CD4-positive, alpha-beta T cell treated with Interferon gamma for 1 hour (primary cell): ENCODE results near the gene CLSTN2.
"Not testable (repeated sequence)": the region's sequence is repeated elsewhere in the genome, so short reads cannot be mapped to it uniquely, and the experiment has no call there.

Experiments
- DNase-seq: peaks from one replicate; pipeline ENCODE4 v3.0.0-alpha.2; 2020

CLSTN2 gene

GRCh38 chr3:140394488-140395133 lies 459.6 kb downstream of the CLSTN2 start:
- DNase-seq: no peak

- no peak for DNase-seq
Observed at GRCh38 chr3:140395134-140396075, 460.4 kb downstream of the CLSTN2 start.

GRCh38 chr3:140396110-140396509 lies 461.1 kb downstream of the CLSTN2 start:
- no peak for DNase-seq

GRCh38 chr3:140397847-140398246 lies 462.9 kb downstream of the CLSTN2 start:
- DNase-seq: no peak

- no peak for DNase-seq
Observed at GRCh38 chr3:140398387-140398786, 463.4 kb downstream of the CLSTN2 start.

GRCh38 chr3:140399871-140400270 lies 464.9 kb downstream of the CLSTN2 start:
- DNase-seq: no peak

GRCh38 chr3:140403079-140403478 lies 468.1 kb downstream of the CLSTN2 start:
- DNase-seq: no peak

- no peak for DNase-seq
Observed at GRCh38 chr3:140403608-140404007, 468.6 kb downstream of the CLSTN2 start.

- DNase-seq: no peak
Observed at GRCh38 chr3:140406655-140407054, 471.7 kb downstream of the CLSTN2 start.

- no peak for DNase-seq
Observed at GRCh38 chr3:140408252-140408651, 473.3 kb downstream of the CLSTN2 start.

GRCh38 chr3:140416666-140417065 lies 481.7 kb downstream of the CLSTN2 start:
- DNase-seq: no peak

GRCh38 chr3:140420621-140421357 lies 485.8 kb downstream of the CLSTN2 start:
- DNase-seq: no peak

- DNase-seq: no peak
Observed at GRCh38 chr3:140421884-140422283, 486.9 kb downstream of the CLSTN2 start.

GRCh38 chr3:140423146-140423545 lies 488.2 kb downstream of the CLSTN2 start:
- no peak for DNase-seq

- not testable (repeated sequence) for DNase-seq
Observed at GRCh38 chr3:140423574-140423973, 488.6 kb downstream of the CLSTN2 start.

- DNase-seq: no peak
Observed at GRCh38 chr3:140424211-140424610, 489.2 kb downstream of the CLSTN2 start.

GRCh38 chr3:140424726-140425125 lies 489.7 kb downstream of the CLSTN2 start:
- DNase-seq: no peak

GRCh38 chr3:140427786-140428185 lies 492.8 kb downstream of the CLSTN2 start:
- no peak for DNase-seq

GRCh38 chr3:140428380-140428779 lies 493.4 kb downstream of the CLSTN2 start:
- DNase-seq: no peak

- DNase-seq: no peak
Observed at GRCh38 chr3:140429791-140430190, 494.8 kb downstream of the CLSTN2 start.

- DNase-seq: no peak
Observed at GRCh38 chr3:140430494-140430893, 495.5 kb downstream of the CLSTN2 start.

- no peak for DNase-seq
Observed at GRCh38 chr3:140432229-140432669, 497.3 kb downstream of the CLSTN2 start.

- DNase-seq: no peak
Observed at GRCh38 chr3:140433431-140433830, 498.4 kb downstream of the CLSTN2 start.
